GM12878 (cell line): Measurements from ENCODE around the gene USP35. TPM values are rescaled to one million over a fixed set of nuclear protein-coding genes. Genes with fewer than 3 reads are reported as not detected.

Experiments
- ATAC-seq: fragments of 200-7000 bp; cut with Tn5 transposase; 3 replicates; pipeline ENCODE4 v1.9.1; 2020; ENCODE audit warnings: mild to moderate bottlenecking, moderate library complexity
- BruUV-seq: library from RNA; stranded (reverse); fragments of 400-500 nt; replicated peaks from 2 replicates; lab custom pipeline; 2021; lab: Mats Ljungman, UMichigan
- CTCF ChIA-PET: fragments of 300-600 bp; sonication (Branson Sonifier 250); formaldehyde crosslinking; extraction: SDS; loops from one replicate; lab custom pipeline; 2021; ENCODE audit warnings: inconsistent platforms; lab: Yijun Ruan, JAX
- POLR2A ChIA-PET: fragments of 350-600 bp; formaldehyde crosslinking; extraction: SDS; loops from one replicate; lab custom pipeline; 2021; ENCODE audit warnings: inconsistent platforms; lab: Charles Lee
- RAD21 ChIA-PET: fragments of 300-600 bp; sonication (Branson Sonifier 250); formaldehyde crosslinking; loops from one replicate; lab custom pipeline; 2023; ENCODE audit warnings: antibody characterized with exemption; ENCODE audit not compliant: unreplicated experiment; lab: Charles Lee
- SMC1A ChIA-PET: fragments of 300-600 bp; sonication (Branson Sonifier 250); formaldehyde crosslinking; loops from one replicate; lab custom pipeline; 2023; ENCODE audit not compliant: unreplicated experiment, uncharacterized antibody; lab: Charles Lee
- DNase-seq: peaks from one replicate; pipeline ENCODE4 v3.0.0-alpha.2; 2011; ENCODE audit warnings: low read depth, low spot score
- FAIRE-seq: peaks from 3 replicates; lab custom pipeline; 2011; peaks lifted over from hg19 to GRCh38; lab: Jason Lieb, UNC
- H2AFZ ChIP-seq: 2 replicates; pipeline ENCODE4 v1.6.0; 2011; ENCODE audit warnings: low read depth, low read length, control low read depth; ENCODE audit not compliant: control insufficient read depth
- H3K27ac ChIP-seq: 2 replicates; pipeline ENCODE4 v1.5.1; 2011; ENCODE audit warnings: control low read depth; ENCODE audit not compliant: control insufficient read depth, insufficient read depth
- H3K27me3 ChIP-seq, 2 experiments: replicated peaks in 1 of 2; 2 replicates each; pipeline versions ENCODE4 v1.6.0 to v1.6.1; 2011; ENCODE audit warnings: low read length in 1 of 2; ENCODE audit not compliant: control insufficient read depth in 2 of 2, insufficient read depth in 2 of 2
- H3K36me3 ChIP-seq, 2 experiments: 2 replicates each; pipeline ENCODE4 v1.5.1; 2011; ENCODE audit warnings: low read length in 1 of 2; ENCODE audit not compliant: control insufficient read depth in 2 of 2, insufficient read depth in 2 of 2
- H3K4me1 ChIP-seq: 2 replicates; pipeline ENCODE4 v1.6.1; 2011; ENCODE audit warnings: mild to moderate bottlenecking, low read length, moderate library complexity, mixed read lengths; ENCODE audit not compliant: control insufficient read depth, insufficient read depth
- H3K4me2 ChIP-seq: 2 replicates; pipeline ENCODE4 v1.6.0; 2011; ENCODE audit warnings: control low read depth; ENCODE audit not compliant: control insufficient read depth, insufficient read depth
- H3K4me3 ChIP-seq: fragments of 200-600 bp; sonication (generic); 2 replicates; pipeline ENCODE4 v1.5.1; 2016
- H3K79me2 ChIP-seq: 2 replicates; pipeline ENCODE4 v1.6.0; 2011; ENCODE audit warnings: low read length; ENCODE audit not compliant: control insufficient read depth, insufficient read depth
- H3K9ac ChIP-seq: 2 replicates; pipeline ENCODE4 v1.8.0; 2011; ENCODE audit warnings: low read length, control low read depth, mixed read lengths; ENCODE audit not compliant: control insufficient read depth, insufficient read depth
- H3K9me3 ChIP-seq: replicated peaks from 3 replicates; pipeline ENCODE4 v1.5.1; 2011; ENCODE audit warnings: mild to moderate bottlenecking, low read length; ENCODE audit not compliant: control insufficient read depth, insufficient read depth
- H4K20me1 ChIP-seq: 2 replicates; pipeline ENCODE4 v1.6.0; 2011; ENCODE audit not compliant: control insufficient read depth, insufficient read depth
- PAX5 ChIP-seq: IDR thresholded peaks from 2 replicates; pipeline ENCODE4 v1.6.1; 2011; ENCODE audit warnings: low read depth, low read length, borderline replicate concordance
- WGBS: methylation state at CpG from one replicate; pipeline ENCODE4 v1.1.6; 2016; ENCODE audit warnings: low lambda C conversion rate; ENCODE audit not compliant: insufficient replicate concordance, insufficient coverage; ENCODE audit errors: missing lambda C conversion rate; 5-methylcytosine and 5-hydroxymethylcytosine counted together
- in situ Hi-C: fragments of 300-500 bp; cut with MboI; formaldehyde crosslinking; loops from 9 replicates; pipeline ENCODE4 v1.14.3; 2018; ENCODE audit warnings: mixed read lengths
- intact Hi-C: fragments of 100-400 bp; cut with micrococcal nuclease; formaldehyde crosslinking; loops from one replicate; pipeline ENCODE4 v1.14.2; 2022; ENCODE audit not compliant: unreplicated experiment
- polyA plus RNA-seq, 11 experiments: library from polyadenylated mRNA; depleted of rRNA in 4 of 11; unstranded in 6 of 11; stranded (reverse) in 5 of 11; fragments of >200 nt; fragmentation: Nextera tagmentation in 4 of 11; fragmentation: Illumina TruSeq in 1 of 11; extraction: Ambion mirVana in 4 of 11; extraction: Trizol in 1 of 11; gene quantifications; 1 replicate in 1 of 11; 2 replicates in 10 of 11; pipeline versions ENCODE4 v1.2.1 to v1.2.3, GENCODE V29; 2011 to 2016; ENCODE audit warnings: inconsistent platforms in 2 of 11, missing spikeins in 2 of 11, low read depth in 1 of 11
- total RNA-seq, 4 experiments: library from RNA; depleted of rRNA in 3 of 4; stranded (reverse); fragments of >200 nt in 3 of 4; fragmentation: Illumina TruSeq in 1 of 4; extraction: Trizol in 1 of 4; gene quantifications; 2 replicates each; pipeline versions ENCODE4 v1.2.1 to v1.2.3, GENCODE V29; 2013 to 2021
- TF ChIP-seq, protein P1 (sequence below): fragments of 450-650 bp; IDR thresholded peaks from 2 replicates; pipeline ENCODE4 v1.6.1; 2017; ENCODE audit warnings: mild to moderate bottlenecking
- TF ChIP-seq, protein P2 (sequence below): fragments of 450-650 bp; IDR thresholded peaks from 2 replicates; pipeline ENCODE4 v1.6.1; 2014; ENCODE audit warnings: mild to moderate bottlenecking
- TF ChIP-seq, protein P3 (sequence below): fragments of 150-350 bp; IDR thresholded peaks from 2 replicates; pipeline ENCODE4 v1.6.1; 2014; ENCODE audit warnings: mild to moderate bottlenecking, low read depth, low read length
- TF ChIP-seq, protein P4 (sequence below): fragments of 450-650 bp; IDR thresholded peaks from 2 replicates; pipeline ENCODE4 v1.6.1; 2016; ENCODE audit warnings: mild to moderate bottlenecking, moderate library complexity, borderline replicate concordance

The USP35 gene
- total and polyA plus RNA-seq, 10 of the 15 experiments (the other 5 are each of a cell fraction or from before 2014, with no cell fraction given), result 0.13 to 6.4 (median 3.1) TPM; not detected in 1

DNA sequence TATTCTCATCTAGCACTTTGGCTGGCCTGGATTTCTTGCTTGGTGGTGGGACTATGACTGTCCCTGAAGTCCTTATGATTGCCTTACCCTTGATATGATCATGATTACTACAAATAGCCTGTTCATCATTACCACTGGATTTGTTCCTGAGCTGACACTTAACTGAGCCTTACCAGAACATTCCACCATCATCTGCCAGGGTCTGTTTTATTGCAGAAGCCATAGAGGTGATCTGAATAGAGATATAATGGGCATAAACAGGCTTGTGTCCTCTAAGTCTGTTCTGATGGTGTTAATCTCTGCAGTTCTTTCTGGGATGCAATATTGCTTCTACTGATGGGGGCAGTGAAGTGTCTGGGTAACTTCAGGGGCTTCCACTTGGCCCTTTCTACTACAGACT, 36.9 kb upstream of the USP35 start (continued):
- TF ChIP-seq, protein P1, sequence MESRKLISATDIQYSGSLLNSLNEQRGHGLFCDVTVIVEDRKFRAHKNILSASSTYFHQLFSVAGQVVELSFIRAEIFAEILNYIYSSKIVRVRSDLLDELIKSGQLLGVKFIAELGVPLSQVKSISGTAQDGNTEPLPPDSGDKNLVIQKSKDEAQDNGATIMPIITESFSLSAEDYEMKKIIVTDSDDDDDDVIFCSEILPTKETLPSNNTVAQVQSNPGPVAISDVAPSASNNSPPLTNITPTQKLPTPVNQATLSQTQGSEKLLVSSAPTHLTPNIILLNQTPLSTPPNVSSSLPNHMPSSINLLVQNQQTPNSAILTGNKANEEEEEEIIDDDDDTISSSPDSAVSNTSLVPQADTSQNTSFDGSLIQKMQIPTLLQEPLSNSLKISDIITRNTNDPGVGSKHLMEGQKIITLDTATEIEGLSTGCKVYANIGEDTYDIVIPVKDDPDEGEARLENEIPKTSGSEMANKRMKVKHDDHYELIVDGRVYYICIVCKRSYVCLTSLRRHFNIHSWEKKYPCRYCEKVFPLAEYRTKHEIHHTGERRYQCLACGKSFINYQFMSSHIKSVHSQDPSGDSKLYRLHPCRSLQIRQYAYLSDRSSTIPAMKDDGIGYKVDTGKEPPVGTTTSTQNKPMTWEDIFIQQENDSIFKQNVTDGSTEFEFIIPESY, result no peak
- TF ChIP-seq, protein P2, sequence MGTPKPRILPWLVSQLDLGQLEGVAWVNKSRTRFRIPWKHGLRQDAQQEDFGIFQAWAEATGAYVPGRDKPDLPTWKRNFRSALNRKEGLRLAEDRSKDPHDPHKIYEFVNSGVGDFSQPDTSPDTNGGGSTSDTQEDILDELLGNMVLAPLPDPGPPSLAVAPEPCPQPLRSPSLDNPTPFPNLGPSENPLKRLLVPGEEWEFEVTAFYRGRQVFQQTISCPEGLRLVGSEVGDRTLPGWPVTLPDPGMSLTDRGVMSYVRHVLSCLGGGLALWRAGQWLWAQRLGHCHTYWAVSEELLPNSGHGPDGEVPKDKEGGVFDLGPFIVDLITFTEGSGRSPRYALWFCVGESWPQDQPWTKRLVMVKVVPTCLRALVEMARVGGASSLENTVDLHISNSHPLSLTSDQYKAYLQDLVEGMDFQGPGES, result no peak
- no peak for TF ChIP-seq PAX5

DNA sequence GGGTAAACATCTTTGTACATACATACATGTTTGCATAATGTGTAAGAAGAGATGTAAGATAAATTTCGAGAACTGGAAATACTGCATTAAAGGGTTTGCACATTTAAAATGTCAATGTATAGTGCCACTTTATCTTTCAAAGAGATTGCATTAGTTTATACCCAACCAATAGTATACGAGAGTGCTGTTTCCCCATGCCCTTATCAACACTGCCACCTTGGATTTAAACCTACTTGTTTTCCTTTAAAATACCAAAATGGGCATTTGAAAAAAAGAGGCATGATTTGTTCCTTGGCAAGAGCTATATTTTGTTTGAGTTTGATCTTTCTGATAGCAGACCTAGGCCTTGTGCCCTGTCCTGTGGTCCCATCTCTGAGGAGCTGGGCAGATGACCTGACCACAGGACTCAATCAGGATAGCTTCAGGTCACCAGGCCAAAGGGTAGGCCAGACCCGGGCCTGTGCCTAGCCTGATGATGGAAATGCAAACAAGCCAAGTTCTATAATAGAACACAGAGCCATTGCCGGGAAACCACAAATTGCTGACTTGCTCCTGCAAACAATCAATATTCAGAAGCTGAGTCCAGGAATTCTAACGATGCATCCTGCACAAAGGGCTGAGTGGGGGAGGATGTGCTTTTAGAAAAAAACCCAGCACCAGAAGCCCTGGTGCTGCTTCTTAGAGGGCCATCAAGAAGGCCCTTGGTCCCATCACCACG, 32.4 kb upstream of the USP35 start:
- H3K27me3 ChIP-seq, result no peaks in the 10 kb centered on the region
- H3K79me2 ChIP-seq, result no peaks in the 10 kb centered on the region
- H4K20me1 ChIP-seq, result no peaks in the 10 kb centered on the region
- BruUV-seq, result no TSS peak
- H3K27ac ChIP-seq, result no peak overlapping the region
- intact Hi-C loops (no loop called here), in situ Hi-C loops (no loop called here)
- no peak overlapping the region for H2AFZ ChIP-seq
- no peaks in the 10 kb centered on the region for H3K9me3 ChIP-seq
- H3K4me2 ChIP-seq, result no peak overlapping the region
- POLR2A ChIA-PET, result no interaction called here
- FAIRE-seq (no peak), DNase-seq (no peak), ATAC-seq (no peak)
- H3K4me1 ChIP-seq, result no peaks in the 10 kb centered on the region
- SMC1A ChIA-PET, result no interaction called here
- WGBS, result 61% methylated on average over 6 of the region's 6 CpGs
- H3K4me3 ChIP-seq, result no peak overlapping the region
- no peaks in the 10 kb centered on the region; a peak in 1 of 4 replicates for H3K36me3 ChIP-seq
- RAD21 ChIA-PET, result interaction anchor here (0.7 kb wide), 1 partner anchor 72 kb away, joined by 3 read pairs; no protein-coding TSS in a partner anchor
- CTCF ChIA-PET, result interaction anchor here (0.6 kb wide), 1 partner anchor 1835 kb away, joined by 3 read pairs; no protein-coding TSS in a partner anchor
- H3K9ac ChIP-seq, result no peak overlapping the region
- TF ChIP-seq, protein P3, sequence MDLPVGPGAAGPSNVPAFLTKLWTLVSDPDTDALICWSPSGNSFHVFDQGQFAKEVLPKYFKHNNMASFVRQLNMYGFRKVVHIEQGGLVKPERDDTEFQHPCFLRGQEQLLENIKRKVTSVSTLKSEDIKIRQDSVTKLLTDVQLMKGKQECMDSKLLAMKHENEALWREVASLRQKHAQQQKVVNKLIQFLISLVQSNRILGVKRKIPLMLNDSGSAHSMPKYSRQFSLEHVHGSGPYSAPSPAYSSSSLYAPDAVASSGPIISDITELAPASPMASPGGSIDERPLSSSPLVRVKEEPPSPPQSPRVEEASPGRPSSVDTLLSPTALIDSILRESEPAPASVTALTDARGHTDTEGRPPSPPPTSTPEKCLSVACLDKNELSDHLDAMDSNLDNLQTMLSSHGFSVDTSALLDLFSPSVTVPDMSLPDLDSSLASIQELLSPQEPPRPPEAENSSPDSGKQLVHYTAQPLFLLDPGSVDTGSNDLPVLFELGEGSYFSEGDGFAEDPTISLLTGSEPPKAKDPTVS, result no peak
- TF ChIP-seq, protein P4, sequence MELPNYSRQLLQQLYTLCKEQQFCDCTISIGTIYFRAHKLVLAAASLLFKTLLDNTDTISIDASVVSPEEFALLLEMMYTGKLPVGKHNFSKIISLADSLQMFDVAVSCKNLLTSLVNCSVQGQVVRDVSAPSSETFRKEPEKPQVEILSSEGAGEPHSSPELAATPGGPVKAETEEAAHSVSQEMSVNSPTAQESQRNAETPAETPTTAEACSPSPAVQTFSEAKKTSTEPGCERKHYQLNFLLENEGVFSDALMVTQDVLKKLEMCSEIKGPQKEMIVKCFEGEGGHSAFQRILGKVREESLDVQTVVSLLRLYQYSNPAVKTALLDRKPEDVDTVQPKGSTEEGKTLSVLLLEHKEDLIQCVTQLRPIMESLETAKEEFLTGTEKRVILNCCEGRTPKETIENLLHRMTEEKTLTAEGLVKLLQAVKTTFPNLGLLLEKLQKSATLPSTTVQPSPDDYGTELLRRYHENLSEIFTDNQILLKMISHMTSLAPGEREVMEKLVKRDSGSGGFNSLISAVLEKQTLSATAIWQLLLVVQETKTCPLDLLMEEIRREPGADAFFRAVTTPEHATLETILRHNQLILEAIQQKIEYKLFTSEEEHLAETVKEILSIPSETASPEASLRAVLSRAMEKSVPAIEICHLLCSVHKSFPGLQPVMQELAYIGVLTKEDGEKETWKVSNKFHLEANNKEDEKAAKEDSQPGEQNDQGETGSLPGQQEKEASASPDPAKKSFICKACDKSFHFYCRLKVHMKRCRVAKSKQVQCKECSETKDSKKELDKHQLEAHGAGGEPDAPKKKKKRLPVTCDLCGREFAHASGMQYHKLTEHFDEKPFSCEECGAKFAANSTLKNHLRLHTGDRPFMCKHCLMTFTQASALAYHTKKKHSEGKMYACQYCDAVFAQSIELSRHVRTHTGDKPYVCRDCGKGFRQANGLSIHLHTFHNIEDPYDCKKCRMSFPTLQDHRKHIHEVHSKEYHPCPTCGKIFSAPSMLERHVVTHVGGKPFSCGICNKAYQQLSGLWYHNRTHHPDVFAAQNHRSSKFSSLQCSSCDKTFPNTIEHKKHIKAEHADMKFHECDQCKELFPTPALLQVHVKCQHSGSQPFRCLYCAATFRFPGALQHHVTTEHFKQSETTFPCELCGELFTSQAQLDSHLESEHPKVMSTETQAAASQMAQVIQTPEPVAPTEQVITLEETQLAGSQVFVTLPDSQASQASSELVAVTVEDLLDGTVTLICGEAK, result no peak
